CD4-positive, alpha-beta T cell (primary cell): ENCODE results near the gene ZMYM5. TPM values are rescaled to one million over a fixed set of nuclear protein-coding genes. Genes with fewer than 3 reads are reported as not detected.
A peak's percentile ranks its signal among the peaks of the same experiment; 100 is the strongest.

Source experiments
- ATAC-seq: fragments of 200-7000 bp; cut with Tn5 transposase; one replicate; pipeline ENCODE4 v1.10.0; 2022; ENCODE audit warnings: mild to moderate bottlenecking; ENCODE audit not compliant: poor library complexity
- CTCF ChIA-PET: fragments of 350-600 bp; sonication (Branson Sonifier 250); formaldehyde crosslinking; loops from one replicate; lab custom pipeline; 2021; ENCODE audit warnings: antibody characterized with exemption, inconsistent platforms; lab: Charles Lee
- POLR2A ChIA-PET: fragments of 350-600 bp; sonication (Branson Sonifier 250); formaldehyde crosslinking; loops from one replicate; lab custom pipeline; 2021; ENCODE audit warnings: antibody characterized with exemption, inconsistent platforms; lab: Charles Lee
- DNase-seq, 14 experiments: peaks; one replicate each; pipeline ENCODE4 v3.0.0-alpha.2; 2013 to 2020; ENCODE audit warnings: mixed read lengths in 2 of 14
- H3K27ac ChIP-seq, 2 donors: one replicate each; pipeline versions ENCODE4 v1.5.1 to v1.7.0; 2013; ENCODE audit warnings: low read length in 2 of 2, low read depth in 1 of 2, mild to moderate bottlenecking in 1 of 2
- H3K27me3 ChIP-seq, 2 experiments: 1 replicate in 1 of 2; 2 replicates in 1 of 2; pipeline versions ENCODE4 v1.6.1 to v1.7.0; 2013; ENCODE audit warnings: low read length in 2 of 2, control low read depth in 1 of 2, mild to moderate bottlenecking in 1 of 2, moderate library complexity in 1 of 2; ENCODE audit not compliant: insufficient read depth in 2 of 2, control insufficient read depth in 1 of 2
- H3K36me3 ChIP-seq: one replicate; pipeline ENCODE4 v1.6.1; 2013; ENCODE audit warnings: low read length, control low read depth; ENCODE audit not compliant: insufficient read depth
- H3K4me1 ChIP-seq: one replicate; pipeline ENCODE4 v1.6.1; 2013; ENCODE audit warnings: low read length, control low read depth; ENCODE audit not compliant: insufficient read depth
- H3K4me3 ChIP-seq: one replicate; pipeline ENCODE4 v1.5.1; 2013; ENCODE audit warnings: mild to moderate bottlenecking, low read length, moderate library complexity
- H3K9me3 ChIP-seq, 2 experiments: 1 replicate in 1 of 2; 2 replicates in 1 of 2; pipeline versions ENCODE4 v1.6.1 to v1.7.0; 2013; ENCODE audit warnings: low read length in 2 of 2, mild to moderate bottlenecking in 2 of 2, control low read depth in 1 of 2, moderate library complexity in 1 of 2; ENCODE audit not compliant: control insufficient read depth in 1 of 2, insufficient read depth in 1 of 2
- H3K27ac Mint-ChIP-seq: one replicate; pipeline ENCODE4 v1.8.0; 2020; ENCODE audit warnings: mixed read lengths
- H3K27me3 Mint-ChIP-seq: one replicate; pipeline ENCODE4 v1.8.0; 2021; ENCODE audit warnings: mixed read lengths
- H3K36me3 Mint-ChIP-seq: one replicate; pipeline ENCODE4 v1.8.0; 2021; ENCODE audit warnings: low read depth, mixed read lengths
- H3K4me1 Mint-ChIP-seq: one replicate; pipeline ENCODE4 v1.8.0; 2021; ENCODE audit warnings: low read depth, mixed read lengths
- H3K4me3 Mint-ChIP-seq: one replicate; pipeline ENCODE4 v1.8.0; 2020; ENCODE audit warnings: mild to moderate bottlenecking, mixed read lengths
- H3K9me3 Mint-ChIP-seq: one replicate; pipeline ENCODE4 v1.8.0; 2020; ENCODE audit warnings: mixed read lengths
- intact Hi-C, 2 experiments: fragments of 100-400 bp; cut with DNase I in 1 of 2; cut with micrococcal nuclease in 1 of 2; formaldehyde crosslinking; loops; one replicate each; pipeline versions ENCODE4 v1.15.1 to v1.9.0; 2023 to 2025; cut with DNase I, micrococcal nuclease
- total RNA-seq, 174 experiments: library from RNA in 2 of 174; stranded (reverse) in 2 of 174; gene quantifications; one replicate each; pipeline ENCODE4 v1.2.3 and lab custom pipeline; 2021 to 2026
- TF ChIP-seq, protein P1 (sequence below): fragments of 200-600 bp; IDR thresholded peaks from one replicate; pipeline ENCODE4 v1.8.0; 2022; ENCODE audit warnings: antibody characterized with exemption, mild to moderate bottlenecking

Gene ZMYM5
- total RNA-seq, 2 experiments from 2014 or later, result 29.2 to 32.1 TPM

DNA sequence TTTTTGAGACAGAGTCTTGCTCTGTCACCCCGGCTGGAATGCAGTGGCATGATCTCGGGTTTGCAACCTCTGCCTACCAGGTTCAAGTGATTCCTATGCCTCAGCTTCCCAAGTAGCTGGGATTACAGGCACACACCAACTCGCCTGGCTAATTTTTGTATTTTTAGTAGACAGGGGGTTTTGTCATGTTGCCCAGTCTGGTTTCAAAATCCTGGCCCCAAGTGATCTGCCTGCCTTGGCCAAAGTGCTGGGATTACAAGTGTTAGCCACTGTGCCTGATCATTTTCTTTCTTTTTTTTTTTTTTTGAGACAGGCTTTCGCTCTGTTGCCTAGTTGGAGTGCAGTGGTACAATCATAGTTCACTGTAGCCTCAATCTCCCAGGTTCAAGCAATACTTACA lies 28.7 kb downstream of the ZMYM5 start:
- no peak overlapping the region for H3K27ac Mint-ChIP-seq
- Histone ChIP-seq H3K9me3 (no peaks in the 10 kb centered on the region), H3K4me3 (no peak overlapping the region), H3K36me3 (peaks cover 62% of the 10 kb centered on the region), H3K4me1 (no peaks in the 10 kb centered on the region), H3K27me3 (no peaks in the 10 kb centered on the region), H3K27ac (no peak overlapping the region)
- intact Hi-C loops, result no loop called here
- no peaks in the 10 kb centered on the region for H3K4me1 Mint-ChIP-seq
- POLR2A ChIA-PET, result no interaction called here
- CTCF ChIA-PET, result no interaction called here
- H3K9me3 Mint-ChIP-seq, result no peaks in the 10 kb centered on the region
- no peaks in the 10 kb centered on the region for H3K27me3 Mint-ChIP-seq
- H3K4me3 Mint-ChIP-seq, result no peak overlapping the region
- ATAC-seq, result no peak
- TF ChIP-seq, protein P1, sequence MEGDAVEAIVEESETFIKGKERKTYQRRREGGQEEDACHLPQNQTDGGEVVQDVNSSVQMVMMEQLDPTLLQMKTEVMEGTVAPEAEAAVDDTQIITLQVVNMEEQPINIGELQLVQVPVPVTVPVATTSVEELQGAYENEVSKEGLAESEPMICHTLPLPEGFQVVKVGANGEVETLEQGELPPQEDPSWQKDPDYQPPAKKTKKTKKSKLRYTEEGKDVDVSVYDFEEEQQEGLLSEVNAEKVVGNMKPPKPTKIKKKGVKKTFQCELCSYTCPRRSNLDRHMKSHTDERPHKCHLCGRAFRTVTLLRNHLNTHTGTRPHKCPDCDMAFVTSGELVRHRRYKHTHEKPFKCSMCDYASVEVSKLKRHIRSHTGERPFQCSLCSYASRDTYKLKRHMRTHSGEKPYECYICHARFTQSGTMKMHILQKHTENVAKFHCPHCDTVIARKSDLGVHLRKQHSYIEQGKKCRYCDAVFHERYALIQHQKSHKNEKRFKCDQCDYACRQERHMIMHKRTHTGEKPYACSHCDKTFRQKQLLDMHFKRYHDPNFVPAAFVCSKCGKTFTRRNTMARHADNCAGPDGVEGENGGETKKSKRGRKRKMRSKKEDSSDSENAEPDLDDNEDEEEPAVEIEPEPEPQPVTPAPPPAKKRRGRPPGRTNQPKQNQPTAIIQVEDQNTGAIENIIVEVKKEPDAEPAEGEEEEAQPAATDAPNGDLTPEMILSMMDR, result no peak
- H3K36me3 Mint-ChIP-seq, result peaks cover 67% of the 10 kb centered on the region
- DNase-seq, result no peak

DNA sequence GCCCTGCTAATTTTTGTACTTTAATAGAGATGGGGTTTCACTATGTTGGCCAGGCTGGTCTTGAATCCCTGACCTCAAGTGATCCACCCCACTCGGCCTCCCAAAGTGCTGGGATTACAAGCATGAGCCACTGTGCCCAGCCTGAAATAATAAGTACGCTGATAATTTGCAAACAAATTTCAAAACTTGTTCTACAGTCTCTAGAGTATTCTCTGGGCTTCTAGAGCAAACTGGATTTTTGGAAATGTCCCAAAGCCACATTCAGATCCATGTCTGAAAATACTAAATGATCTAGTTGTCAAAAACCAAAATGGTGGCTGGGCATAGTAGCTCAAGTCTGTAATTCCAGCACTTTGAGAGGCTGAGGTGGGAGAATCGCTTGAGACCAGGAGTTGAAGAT lies 40.8 kb downstream of the ZMYM5 start:
- no peak for DNase-seq
- no peak for ATAC-seq
- no peak overlapping the region for H3K4me3 Mint-ChIP-seq
- TF ChIP-seq, protein P1, result no peak
- Histone ChIP-seq H3K27ac (no peak overlapping the region), H3K4me1 (no peaks in the 10 kb centered on the region), H3K9me3 (peaks cover 0 to 4% of the 10 kb centered on the region in 2 experiments), H3K4me3 (no peak overlapping the region), H3K27me3 (no peaks in the 10 kb centered on the region), H3K36me3 (peaks cover 48% of the 10 kb centered on the region)
- intact Hi-C loops, result no loop called here
- H3K27ac Mint-ChIP-seq, result no peak overlapping the region
- H3K36me3 Mint-ChIP-seq, result peaks cover 77% of the 10 kb centered on the region
- H3K4me1 Mint-ChIP-seq, result peaks cover 5% of the 10 kb centered on the region
- ChIA-PET CTCF (no interaction called here), POLR2A (no interaction called here)
- no peaks in the 10 kb centered on the region for H3K9me3 Mint-ChIP-seq
- no peaks in the 10 kb centered on the region for H3K27me3 Mint-ChIP-seq

DNA sequence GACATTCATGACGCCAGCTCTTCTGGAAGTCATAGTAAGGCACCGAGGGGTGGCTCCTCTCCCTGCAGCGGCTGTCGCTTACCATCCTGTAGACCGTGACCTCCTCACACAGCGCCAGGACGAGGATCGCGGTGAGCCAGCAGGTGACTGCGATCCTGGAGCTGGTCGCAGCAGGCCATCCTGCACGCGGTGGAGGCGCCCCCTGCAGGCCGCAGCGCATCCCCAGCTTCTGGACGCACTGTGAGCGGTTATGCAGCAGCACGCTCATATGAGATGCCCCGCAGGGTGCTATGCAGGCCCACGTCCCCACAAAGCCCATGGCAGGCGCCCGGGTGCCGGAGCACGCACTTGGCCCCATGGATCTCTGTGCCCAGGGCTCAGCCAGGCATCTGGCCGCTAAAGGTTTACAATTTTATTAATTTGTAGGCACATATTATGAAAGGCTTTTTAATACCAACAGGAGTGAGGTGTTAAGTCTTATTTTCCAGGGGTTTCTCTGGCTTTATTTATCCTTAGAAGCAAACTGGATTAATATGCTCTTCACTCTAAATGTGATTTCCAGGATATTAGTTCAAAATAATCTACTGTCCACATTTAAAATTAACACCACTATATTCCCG lies 45.1 kb downstream of the ZMYM5 start:
- Mint-ChIP-seq H3K27ac (no peak overlapping the region), H3K9me3 (no peaks in the 10 kb centered on the region), H3K4me3 (no peak overlapping the region), H3K4me1 (no peaks in the 10 kb centered on the region), H3K27me3 (no peaks in the 10 kb centered on the region), H3K36me3 (peaks cover 51% of the 10 kb centered on the region)
- ATAC-seq (no peak), DNase-seq (peak in 12 of 14 experiments; percentile 3 to 52 (median 15))
- TF ChIP-seq, protein P1, result peak; percentile 29
- Histone ChIP-seq H3K4me3 (no peak overlapping the region), H3K27me3 (no peaks in the 10 kb centered on the region), H3K4me1 (no peaks in the 10 kb centered on the region), H3K27ac (no peak overlapping the region), H3K9me3 (peaks cover 0 to 4% of the 10 kb centered on the region in 2 experiments), H3K36me3 (peaks cover 26% of the 10 kb centered on the region)
- ChIA-PET CTCF (interaction anchor here (0.5 to 0.7 kb wide), 2 partner anchors 7 to 26 kb away, joined by 3 read pairs; no protein-coding TSS in a partner anchor), POLR2A (no interaction called here)
- intact Hi-C loops, result no loop called here
